Right renal cortex interstitium (tissue), 3 donors: Measurements from ENCODE around the gene PCDHAC1. TPM values are rescaled to one million over a fixed set of nuclear protein-coding genes. Genes with fewer than 3 reads are reported as not detected.
A peak's percentile ranks its signal among the peaks of the same experiment; 100 is the strongest.
"Not testable (repeated sequence)": the region's sequence is repeated elsewhere in the genome, so short reads cannot be mapped to it uniquely, and the experiment has no call there.

Experiments
- DNase-seq, 3 donors: peaks; one replicate each; pipeline ENCODE4 v3.0.0-alpha.2; 2013; ENCODE audit warnings: low read depth in 3 of 3, low spot score in 2 of 3
- polyA plus RNA-seq, 3 donors: library from polyadenylated mRNA; unstranded; fragments of 120-200 nt; gene quantifications; one replicate each; pipeline ENCODE4 v1.2.1, GENCODE V29; 2013; ENCODE audit not compliant: insufficient read length in 3 of 3

Gene PCDHAC1, protein sequence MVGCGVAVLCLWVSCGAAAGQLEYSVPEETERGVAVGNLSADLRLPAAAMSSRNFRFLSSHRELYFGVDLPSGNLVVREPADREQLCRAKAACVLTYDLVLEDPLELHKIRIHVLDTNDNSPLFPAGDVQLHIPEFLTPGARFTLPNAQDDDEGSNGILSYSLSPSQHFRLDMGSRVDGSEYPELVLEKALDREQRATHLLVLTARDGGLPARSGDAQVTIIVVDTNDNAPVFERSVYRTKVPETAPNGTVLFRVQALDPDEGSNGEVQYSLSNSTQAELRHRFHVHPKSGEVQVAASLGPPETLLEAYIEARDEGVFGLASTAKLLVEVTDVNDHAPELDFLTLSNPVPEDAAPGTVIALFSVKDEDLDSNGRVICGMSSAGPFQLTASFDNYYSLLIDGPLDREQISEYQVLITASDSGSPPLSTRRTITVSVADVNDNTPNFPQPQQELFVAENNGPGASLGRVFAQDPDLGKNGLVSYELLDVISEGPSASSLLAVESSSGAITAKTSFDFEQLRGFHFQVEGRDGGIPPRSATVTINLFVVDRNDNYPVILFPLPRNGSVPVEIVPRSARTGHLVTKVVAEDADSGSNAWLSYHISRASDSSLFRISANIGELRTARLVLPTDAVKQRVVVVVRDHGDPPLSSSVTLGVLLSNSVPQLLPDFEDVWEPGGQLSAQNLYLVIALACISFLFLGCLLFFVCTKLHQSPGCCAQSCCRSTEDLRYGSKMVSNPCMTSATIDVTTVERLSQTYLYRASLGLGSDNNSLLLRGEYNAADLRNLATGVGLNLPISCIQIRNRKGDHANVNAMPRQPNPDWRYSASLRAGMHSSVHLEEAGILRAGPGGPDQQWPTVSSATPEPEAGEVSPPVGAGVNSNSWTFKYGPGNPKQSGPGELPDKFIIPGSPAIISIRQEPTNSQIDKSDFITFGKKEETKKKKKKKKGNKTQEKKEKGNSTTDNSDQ
- polyA plus RNA-seq = under 1 TPM; 0.04 to 0.10 (median 0.04) TPM

DNA sequence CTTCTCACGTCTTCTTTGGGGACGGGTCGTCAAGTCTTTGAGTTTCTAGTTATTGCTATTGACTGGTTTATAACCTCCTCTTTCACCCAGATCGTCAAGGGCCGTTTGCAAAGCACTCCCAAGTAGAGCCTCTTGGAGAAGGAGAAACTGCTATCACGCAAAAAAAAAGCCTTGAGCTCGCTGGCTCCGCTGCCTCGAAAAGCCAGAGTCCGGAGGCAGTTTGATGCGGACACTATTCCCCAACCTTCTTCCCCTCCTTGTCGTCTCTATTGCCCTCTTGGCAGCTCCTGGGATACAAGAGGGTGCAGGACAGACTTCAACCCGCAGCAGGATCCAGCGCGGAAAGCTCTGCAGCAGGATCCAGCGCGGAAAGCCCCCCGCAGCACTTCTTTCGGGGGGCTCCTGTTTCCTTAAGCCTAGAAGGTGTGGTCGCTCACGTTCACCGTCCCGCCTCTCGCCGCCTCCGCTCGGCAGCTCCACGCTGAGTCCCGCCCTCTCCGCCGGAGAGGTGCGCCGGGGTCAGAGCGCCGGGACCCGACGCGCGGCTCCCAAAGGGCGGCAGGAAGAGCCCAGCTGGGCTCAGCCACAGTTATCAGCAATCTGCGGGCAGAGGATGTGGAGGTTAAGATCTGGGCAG lies at the start of gene PCDHAC1:
TSS of gene PCDHAC1 (plus strand) at position 494 of the 637 bp plus-strand sequence. CDS start 594 bp downstream, outside the sequence.
- DNase-seq = peak in 1 of 3 donors; percentile 2

DNA sequence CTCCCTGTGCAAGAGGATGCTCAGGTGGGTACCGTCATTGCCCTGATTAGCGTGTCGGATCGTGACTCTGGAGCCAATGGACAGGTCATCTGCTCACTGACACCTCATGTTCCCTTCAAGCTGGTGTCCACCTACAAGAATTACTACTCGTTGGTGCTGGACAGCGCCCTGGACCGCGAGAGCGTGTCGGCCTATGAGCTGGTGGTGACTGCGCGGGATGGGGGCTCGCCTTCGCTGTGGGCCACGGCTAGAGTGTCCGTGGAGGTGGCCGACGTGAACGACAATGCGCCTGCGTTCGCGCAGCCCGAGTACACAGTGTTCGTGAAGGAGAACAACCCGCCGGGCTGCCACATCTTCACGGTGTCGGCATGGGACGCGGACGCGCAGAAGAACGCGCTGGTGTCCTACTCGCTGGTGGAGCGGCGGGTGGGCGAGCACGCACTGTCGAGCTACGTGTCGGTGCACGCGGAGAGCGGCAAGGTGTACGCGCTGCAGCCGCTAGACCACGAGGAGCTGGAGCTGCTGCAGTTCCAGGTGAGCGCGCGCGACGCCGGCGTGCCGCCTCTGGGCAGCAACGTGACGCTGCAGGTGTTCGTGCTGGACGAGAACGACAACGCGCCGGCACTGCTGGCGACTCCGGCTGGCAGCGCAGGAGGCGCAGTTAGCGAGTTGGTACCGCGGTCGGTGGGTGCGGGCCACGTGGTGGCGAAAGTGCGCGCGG lies 49.4 kb upstream of the PCDHAC1 start:
- DNase-seq = not testable (repeated sequence)

DNA sequence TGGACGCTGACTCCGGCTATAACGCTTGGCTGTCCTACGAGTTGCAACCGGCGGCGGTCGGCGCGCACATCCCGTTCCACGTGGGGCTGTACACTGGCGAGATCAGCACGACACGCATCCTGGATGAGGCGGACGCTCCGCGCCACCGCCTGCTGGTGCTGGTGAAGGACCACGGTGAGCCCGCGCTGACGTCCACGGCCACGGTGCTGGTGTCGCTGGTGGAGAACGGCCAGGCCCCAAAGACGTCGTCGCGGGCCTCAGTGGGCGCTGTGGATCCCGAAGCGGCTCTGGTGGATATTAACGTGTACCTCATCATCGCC lies 48.9 kb upstream of the PCDHAC1 start:
- no peak for DNase-seq

DNA sequence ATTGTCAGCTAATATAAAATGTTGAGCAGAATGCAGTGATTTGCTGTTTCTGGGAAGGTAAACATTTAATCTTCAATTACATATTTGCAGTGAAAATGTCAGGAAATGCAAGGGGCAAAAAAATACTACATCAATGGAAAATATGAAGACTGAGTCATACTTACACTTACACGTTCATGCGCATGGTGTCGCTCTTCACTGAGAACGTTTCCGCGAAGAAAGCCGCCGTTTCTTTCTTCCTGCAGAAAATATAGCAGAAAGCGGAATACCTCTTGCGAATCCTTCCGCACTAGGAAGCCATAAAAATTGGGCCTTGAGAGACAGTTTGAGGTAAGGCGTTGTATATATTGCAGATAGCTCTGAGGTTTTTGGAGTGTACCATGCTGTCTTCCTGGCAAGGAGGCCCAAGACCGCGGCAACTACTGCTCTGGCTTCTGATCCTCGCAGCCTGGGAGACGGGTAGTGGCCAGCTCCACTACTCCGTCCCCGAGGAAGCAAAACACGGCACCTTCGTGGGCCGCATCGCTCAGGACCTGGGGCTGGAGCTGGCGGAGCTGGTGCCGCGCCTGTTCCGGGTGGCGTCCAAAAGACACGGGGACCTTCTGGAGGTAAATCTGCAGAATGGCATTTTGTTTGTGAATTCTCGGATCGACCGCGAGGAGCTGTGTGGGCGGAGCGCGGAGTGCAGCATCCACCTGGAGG lies 44.1 kb upstream of the PCDHAC1 start, which contains the start of gene PCDHA13:
TSS of gene PCDHA13 (plus strand) at position 236 of the 702 bp plus-strand sequence. CDS start at position 381, 145 bp downstream.
- no peak for DNase-seq

DNA sequence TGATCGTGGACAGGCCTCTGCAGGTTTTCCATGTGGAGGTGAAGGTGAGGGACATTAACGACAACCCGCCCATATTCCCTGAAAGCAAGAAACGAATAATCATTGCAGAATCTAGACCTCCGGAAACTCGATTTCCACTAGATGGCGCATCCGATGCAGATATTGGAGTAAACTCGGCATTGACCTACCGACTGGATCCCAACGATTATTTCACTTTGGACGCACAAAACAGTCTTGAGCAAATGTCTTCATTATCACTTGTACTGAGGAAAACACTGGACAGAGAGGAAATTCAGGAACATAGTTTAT lies 43.6 kb upstream of the PCDHAC1 start:
- DNase-seq = no peak

DNA sequence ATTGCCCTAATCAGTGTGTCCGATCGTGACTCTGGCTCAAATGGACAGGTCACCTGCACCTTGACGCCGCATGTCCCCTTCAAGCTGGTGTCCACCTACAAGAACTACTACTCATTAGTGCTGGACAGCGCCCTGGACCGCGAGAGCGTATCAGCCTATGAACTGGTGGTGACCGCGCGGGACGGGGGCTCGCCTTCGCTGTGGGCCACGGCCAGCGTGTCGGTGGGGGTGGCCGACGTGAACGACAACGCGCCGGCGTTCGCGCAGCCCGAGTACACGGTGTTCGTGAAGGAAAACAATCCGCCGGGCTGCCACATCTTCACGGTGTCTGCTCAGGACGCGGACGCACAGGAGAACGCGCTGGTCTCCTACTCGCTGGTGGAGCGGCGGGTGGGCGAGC lies 42.7 kb upstream of the PCDHAC1 start:
- DNase-seq = no peak

DNA sequence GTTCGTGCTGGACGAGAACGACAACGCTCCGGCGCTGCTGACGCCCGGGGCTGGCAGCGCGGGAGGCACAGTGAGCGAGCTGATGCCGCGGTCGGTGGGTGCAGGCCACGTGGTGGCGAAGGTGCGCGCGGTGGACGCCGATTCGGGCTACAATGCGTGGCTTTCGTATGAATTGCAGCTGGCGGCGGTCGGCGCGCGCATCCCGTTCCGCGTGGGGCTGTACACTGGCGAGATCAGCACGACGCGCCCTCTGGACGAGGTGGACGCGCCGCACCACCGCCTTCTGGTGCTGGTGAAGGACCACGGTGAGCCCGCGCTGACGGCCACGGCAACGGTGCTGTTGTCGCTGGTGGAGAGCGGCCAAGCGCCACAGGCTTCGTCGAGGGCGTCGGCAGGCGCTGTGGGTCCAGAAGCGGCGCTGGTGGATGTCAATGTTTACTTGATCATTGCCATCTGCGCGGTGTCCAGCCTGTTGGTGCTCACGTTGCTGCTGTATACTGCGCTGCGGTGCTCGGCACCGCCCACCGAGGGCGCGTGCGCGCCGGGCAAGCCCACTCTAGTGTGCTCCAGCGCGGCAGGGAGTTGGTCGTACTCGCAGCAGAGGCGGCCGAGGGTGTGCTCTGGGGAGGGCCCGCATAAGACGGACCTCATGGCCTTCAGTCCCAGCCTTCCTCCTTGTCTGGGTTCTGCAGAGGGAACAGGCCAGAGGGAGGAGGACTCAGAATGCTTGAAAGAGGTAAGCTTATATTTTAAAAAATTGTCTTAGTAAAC lies 42.0 kb upstream of the PCDHAC1 start:
- DNase-seq = no peak

DNA sequence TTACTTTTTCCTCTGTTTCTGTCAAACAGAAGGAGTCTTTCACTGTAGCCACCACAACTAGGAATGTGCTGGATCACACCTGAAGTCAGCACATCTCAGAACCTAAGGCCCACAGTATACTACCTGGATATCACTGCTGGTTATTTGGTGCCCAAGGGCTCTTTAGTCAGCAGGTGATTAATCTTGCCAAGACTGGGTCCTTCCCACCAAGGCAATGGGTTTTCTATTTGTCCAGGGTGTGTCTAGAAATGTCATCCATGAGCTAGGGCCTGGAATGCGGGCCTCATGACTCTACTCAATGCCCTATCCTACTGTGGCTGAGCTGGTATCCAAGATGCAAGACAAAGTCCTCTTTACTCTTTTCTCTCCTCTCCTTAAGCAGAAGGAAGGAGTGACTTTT lies 9.8 kb upstream of the PCDHAC1 start:
- DNase-seq = no peak

DNA sequence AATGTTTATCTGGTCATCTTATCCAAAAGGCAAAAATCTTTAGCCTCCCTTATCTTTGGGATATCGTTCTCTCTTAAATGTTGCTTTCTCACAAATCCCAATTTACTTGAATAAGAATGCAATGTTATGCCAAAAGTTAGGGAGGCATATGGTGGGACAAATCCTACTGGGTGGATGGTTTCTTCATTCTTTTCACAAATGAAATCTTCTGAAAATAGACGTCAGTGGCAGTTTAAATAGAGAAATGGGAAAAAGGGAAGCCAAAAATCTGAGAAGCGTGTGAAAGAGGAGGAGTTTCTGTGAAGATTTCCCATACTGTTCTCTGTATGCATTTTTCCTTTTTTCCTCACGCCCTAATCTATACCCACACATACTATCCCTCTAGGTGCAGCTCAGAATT lies 2.5 kb upstream of the PCDHAC1 start:
- DNase-seq = no peak

DNA sequence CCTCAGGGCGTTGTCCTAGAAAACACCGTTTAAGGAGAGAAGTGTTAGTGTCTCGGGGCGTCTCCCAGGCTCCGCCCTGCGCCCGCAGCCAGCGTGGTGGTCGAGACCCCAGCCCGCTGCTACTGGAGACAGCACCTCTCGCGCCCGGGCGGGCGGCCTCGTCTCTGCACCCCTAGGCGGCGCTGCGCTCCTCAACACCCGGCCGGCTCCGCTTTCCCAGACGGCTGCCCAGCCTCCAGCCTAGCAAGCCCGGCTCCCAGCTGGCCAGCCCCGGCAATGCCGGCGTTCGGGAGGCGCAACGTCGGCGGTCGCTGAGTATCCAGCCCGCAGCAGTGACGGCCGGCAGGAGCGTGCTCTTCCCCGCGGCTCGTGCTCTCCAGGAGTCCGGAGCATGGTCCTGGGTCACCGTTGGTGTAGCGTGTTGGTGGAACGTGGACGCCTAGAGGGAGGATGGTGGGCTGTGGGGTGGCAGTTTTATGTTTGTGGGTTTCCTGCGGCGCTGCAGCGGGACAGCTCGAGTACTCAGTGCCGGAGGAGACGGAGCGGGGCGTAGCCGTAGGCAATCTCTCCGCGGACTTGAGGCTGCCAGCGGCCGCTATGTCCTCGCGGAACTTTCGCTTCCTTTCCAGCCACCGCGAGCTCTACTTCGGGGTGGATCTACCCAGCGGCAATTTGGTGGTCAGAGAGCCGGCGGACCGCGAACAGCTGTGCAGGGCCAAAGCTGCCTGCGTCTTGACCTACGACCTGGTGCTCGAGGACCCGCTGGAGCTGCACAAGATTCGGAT lies 536 bp downstream of the PCDHAC1 start:
- peak; percentile 25 to 58 (median 41) for DNase-seq

DNA sequence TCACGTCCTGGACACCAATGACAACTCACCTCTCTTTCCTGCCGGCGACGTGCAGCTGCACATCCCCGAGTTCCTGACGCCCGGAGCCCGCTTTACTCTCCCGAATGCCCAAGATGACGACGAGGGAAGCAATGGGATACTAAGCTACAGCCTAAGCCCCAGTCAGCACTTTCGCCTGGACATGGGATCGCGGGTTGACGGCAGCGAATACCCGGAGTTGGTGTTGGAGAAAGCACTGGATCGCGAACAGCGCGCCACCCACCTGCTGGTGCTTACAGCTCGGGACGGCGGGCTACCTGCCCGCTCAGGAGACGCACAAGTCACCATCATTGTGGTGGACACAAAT lies 1.1 kb downstream of the PCDHAC1 start:
- DNase-seq = no peak

DNA sequence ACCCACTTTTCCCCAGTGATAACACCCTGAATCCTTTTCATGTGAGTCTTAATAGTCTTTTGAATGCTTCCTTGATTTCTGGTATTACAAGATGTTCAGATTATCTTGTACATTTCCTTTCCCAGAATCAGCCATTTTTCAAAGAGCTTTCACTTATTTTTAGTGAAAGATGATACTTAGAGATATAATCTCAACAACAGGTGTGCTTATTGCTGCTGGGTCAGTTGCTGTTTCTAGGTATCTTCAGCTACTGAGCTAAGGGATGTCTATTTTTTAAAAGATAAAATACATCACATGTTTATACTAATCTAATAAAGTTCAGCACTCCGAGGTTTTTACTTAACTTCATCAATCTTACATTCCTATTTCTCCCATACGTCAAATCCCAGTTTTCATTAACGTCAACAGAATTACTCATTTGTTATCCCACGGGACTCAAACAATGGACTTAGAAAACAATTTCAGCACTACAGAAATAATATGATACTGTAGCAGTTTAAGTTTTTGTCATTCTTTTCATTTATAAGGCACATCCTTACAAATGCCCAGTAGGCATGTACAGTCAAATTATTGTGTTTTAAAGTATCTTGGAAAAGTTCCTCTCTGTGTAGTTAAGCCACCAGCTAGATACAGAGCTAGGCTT lies 9.0 kb downstream of the PCDHAC1 start:
- no peak for DNase-seq

DNA sequence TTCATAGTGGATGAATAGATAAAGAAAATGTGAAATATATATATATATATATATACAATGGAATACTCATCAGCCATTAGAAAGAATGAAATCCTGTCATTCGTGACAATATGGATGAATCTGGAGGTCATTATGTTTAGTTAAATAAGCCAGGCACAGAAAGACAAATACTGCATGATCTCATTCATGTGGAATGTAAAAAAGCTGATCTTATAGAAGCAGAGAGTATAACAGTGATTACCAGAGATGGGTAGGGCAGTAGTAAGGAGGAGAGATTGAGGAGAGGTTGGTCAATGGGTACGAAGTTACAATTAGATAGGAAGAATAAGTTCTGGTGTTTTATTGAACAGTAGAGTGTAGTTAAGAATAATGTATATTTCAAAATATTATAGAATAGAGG lies 20.5 kb downstream of the PCDHAC1 start:
- DNase-seq = no peak

DNA sequence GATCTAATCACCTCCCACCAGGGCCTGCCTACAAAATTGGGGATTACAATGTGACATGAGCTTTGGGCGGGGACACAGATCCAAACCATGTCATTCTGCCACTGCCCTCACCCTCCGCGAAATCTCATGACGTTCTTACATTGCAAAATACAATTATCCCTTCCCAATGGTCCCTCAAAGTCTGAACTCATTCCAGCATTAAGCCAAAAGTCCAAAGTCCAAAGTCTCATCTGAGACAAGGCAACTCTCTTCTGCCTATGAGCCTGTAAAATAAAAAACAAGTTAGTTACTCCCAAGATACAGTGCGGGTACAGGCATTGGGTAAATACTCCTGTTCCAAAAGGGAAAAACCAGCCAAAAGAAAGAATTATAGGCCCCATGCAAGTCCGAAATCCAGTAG lies 25.5 kb downstream of the PCDHAC1 start:
- no peak for DNase-seq

DNA sequence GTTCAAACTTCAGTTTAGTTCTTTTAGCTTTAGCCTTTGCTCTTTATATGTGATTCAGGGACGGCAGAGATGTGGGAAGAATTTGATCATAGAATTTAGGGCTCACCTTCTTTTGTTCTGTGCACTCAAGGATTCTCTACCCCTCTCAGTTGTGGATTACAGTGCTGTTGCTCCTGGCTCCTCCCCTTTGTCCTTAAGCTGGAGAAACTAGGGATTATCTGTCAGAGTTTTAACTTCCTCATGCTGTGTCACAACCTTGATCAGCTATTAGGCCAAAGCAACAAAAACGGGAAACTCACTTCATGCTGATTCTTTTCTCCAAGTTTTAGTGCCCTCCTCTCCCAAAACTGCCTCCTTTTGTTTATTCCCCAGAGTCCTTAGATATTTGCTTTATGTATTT lies 27.1 kb downstream of the PCDHAC1 start:
- no peak for DNase-seq

DNA sequence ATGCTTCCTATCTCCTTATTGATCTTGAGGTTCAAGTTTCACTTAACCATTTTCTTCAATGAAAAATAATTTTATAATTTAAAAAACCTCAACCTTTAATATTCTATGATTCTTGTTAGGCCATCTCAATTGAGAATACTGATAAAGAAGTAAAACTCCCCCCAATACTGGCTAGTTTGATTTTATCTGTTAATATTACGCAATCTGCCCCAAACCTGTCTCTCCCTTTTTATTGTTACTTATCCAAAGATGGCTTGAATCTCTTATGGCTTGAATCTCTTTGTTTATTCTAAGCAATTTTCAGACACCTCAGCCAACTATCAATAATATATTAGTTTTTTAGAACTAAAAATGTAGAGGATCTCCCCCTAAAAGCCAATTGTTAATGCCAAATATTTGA lies 36.1 kb downstream of the PCDHAC1 start:
- DNase-seq = no peak

DNA sequence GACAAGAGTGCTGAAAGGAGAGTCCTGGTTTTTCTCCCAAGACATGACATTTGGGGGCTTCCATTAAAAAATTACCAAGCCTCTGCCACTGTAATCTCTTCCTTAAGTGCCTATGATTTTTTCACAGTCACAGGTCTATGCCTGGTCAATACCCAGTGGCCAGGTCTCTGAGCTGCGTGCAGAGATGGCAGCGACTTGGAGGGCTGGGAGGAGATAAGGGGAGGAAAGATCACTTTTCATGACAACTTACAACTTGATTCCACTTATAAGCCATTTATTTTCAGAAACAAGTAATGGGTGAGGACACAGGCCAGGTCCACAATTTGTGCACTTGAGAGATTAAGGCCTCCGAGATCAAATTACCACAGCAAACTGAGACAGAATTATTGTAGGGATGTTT lies 38.3 kb downstream of the PCDHAC1 start:
- DNase-seq = no peak

DNA sequence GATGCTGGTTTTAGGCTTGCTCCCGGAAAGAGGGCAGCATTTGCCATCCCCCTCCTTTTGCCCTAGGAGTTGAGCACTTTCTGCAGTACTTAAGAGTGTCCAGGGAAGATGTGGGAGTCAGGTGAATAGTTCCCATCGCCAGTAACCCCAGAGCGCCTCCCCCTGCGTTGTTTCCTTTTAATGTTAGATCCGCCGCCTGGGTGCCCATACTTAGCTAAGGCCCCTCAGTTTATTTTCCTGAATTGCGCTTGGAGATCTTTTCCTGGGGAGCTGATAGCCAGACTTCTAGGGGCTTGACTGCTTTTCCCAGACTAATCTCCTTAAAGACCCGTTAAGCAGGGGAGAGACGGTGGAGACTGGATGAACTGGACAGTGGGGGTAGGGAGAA lies 39.8 kb downstream of the PCDHAC1 start:
- DNase-seq = no peak
